Osteoblast (primary cell): ENCODE data around the gene COL4A2. TPM values are rescaled to one million over a fixed set of nuclear protein-coding genes. Genes with fewer than 3 reads are reported as not detected.

ENCODE experiments used
- DNase-seq: peaks from one replicate; pipeline ENCODE4 v3.0.0; 2011; ENCODE audit warnings: low spot score, mixed read lengths; ENCODE audit not compliant: insufficient read length; ENCODE audit errors: missing footprints
- H2AFZ ChIP-seq: 2 replicates; pipeline ENCODE4 v1.6.0; 2011; ENCODE audit warnings: mild to moderate bottlenecking, low read length
- H3K27ac ChIP-seq: 2 replicates; pipeline ENCODE4 v1.5.1; 2011; ENCODE audit warnings: mild to moderate bottlenecking, low read depth, low read length, moderate library complexity
- H3K27me3 ChIP-seq: 2 replicates; pipeline ENCODE4 v1.6.0; 2012; ENCODE audit warnings: mild to moderate bottlenecking, control low read depth, inconsistent platforms, low read length, moderate library complexity; ENCODE audit not compliant: insufficient read depth
- H3K36me3 ChIP-seq: 2 replicates; pipeline ENCODE4 v1.5.1; 2011; ENCODE audit warnings: mild to moderate bottlenecking, low read length, control low read depth, moderate library complexity; ENCODE audit not compliant: insufficient read depth
- H3K4me1 ChIP-seq: 2 replicates; pipeline ENCODE4 v1.5.1; 2011; ENCODE audit warnings: mild to moderate bottlenecking, low read length, control low read depth, moderate library complexity; ENCODE audit not compliant: insufficient read depth
- H3K4me2 ChIP-seq: 2 replicates; pipeline ENCODE4 v1.6.0; 2011; ENCODE audit warnings: mild to moderate bottlenecking, low read length; ENCODE audit not compliant: insufficient read depth
- H3K4me3 ChIP-seq: fragments of 200-600 bp; sonication (generic); 3 replicates; pipeline ENCODE4 v1.5.1; 2012; ENCODE audit warnings: mild to moderate bottlenecking, low read length, inconsistent platforms; ENCODE audit not compliant: insufficient read depth
- H3K79me2 ChIP-seq: 2 replicates; pipeline ENCODE4 v1.6.0; 2012; ENCODE audit warnings: mild to moderate bottlenecking, low read length, control low read depth, inconsistent platforms; ENCODE audit not compliant: insufficient read depth
- H3K9me3 ChIP-seq: 2 replicates; pipeline ENCODE4 v1.5.1; 2011; ENCODE audit warnings: low read depth, low read length, control low read depth
- H4K20me1 ChIP-seq: 2 replicates; pipeline ENCODE4 v1.6.0; 2012; ENCODE audit warnings: mild to moderate bottlenecking, low read length, control low read depth; ENCODE audit not compliant: insufficient read depth
- total RNA-seq: library from RNA; depleted of rRNA; stranded (reverse); fragments of >200 nt; gene quantifications from 2 replicates; pipeline ENCODE4 v1.2.3, GENCODE V29; 2012
- TF ChIP-seq, protein P1 (sequence below): IDR thresholded peaks from 2 replicates; pipeline ENCODE4 v1.5.1; 2011; ENCODE audit warnings: mild to moderate bottlenecking, low read depth, low read length, moderate library complexity; ENCODE audit errors: extremely low read depth

The COL4A2 gene
- total RNA-seq, 1 donor, result 267 TPM

DNA sequence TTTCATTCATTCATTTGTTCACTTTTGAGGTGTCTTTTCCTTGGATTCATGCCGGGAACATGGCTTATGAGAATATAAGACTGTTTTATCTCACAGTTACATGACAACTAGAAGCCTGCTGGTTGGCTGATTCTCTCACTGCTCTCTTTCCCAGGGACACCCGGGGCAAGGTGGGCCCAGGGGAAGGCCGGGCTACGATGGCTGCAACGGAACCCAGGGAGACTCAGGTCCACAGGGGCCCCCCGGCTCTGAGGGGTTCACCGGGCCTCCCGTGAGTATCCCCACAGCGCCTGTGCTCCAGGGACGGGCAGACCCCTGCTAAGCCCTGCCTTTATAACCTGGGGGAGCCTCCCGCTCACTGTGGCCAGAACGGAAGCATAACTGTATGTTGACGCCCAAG, 121.2 kb downstream of the COL4A2 start:
- TF ChIP-seq, protein P1, sequence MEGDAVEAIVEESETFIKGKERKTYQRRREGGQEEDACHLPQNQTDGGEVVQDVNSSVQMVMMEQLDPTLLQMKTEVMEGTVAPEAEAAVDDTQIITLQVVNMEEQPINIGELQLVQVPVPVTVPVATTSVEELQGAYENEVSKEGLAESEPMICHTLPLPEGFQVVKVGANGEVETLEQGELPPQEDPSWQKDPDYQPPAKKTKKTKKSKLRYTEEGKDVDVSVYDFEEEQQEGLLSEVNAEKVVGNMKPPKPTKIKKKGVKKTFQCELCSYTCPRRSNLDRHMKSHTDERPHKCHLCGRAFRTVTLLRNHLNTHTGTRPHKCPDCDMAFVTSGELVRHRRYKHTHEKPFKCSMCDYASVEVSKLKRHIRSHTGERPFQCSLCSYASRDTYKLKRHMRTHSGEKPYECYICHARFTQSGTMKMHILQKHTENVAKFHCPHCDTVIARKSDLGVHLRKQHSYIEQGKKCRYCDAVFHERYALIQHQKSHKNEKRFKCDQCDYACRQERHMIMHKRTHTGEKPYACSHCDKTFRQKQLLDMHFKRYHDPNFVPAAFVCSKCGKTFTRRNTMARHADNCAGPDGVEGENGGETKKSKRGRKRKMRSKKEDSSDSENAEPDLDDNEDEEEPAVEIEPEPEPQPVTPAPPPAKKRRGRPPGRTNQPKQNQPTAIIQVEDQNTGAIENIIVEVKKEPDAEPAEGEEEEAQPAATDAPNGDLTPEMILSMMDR, result no peak
- Histone ChIP-seq H3K79me2 (peaks cover 3% of the 10 kb centered on the region), H3K4me3 (no peak overlapping the region), H4K20me1 (peaks cover 5% of the 10 kb centered on the region), H3K27me3 (no peaks in the 10 kb centered on the region), H3K27ac (no peak overlapping the region), H3K9me3 (no peaks in the 10 kb centered on the region), H3K4me2 (no peak overlapping the region), H2AFZ (no peak overlapping the region), H3K4me1 (peaks cover 7% of the 10 kb centered on the region), H3K36me3 (peaks cover 83% of the 10 kb centered on the region)
- DNase-seq, result no peak

DNA sequence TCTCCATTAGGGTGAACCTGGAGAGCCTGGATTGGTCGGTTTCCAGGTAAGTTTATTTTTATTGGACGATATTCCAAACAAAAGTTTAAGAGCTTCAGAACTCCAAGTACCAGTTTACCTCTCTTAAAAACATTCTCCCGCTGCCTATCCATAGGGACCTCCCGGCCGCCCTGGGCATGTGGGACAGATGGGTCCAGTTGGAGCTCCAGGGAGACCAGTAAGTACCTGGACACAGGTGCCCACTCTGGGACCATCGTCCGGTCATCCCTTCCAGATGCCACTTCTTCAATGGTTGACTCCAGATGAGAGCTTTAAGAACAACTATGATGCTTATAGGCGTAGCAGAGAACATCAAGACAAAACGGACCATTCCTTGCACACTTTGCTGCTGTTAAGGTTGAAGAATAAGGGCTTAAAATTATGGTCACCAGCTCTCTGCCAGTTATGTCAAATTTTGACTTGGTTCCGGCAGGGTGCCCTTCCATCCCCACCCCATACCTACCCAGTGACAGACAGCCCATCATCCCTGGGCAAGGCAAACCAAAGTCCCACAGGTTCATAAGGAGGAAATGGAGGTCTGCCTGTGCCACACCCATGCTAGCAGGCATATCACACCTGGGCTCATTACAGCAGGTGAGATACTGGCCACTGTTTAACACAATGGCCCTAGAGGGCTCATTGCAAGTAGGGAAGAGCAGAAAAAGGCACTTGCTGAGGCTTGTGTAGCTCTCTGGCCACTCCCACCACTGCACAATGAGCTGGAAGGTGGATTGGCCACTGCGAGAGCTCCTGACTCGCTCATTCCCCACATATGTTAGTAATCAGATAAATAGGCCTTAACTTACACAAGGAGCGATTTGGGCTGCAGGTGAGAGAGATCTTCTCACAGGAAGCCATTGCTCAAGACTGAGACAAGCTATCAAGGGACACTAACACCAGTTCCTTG, 123.6 kb downstream of the COL4A2 start:
- no peaks in the 10 kb centered on the region for H3K9me3 ChIP-seq
- H3K4me1 ChIP-seq, result peaks cover 9% of the 10 kb centered on the region
- TF ChIP-seq, protein P1, result no peak
- H2AFZ ChIP-seq, result no peak overlapping the region
- no peaks in the 10 kb centered on the region for H3K27me3 ChIP-seq
- H4K20me1 ChIP-seq, result peaks cover 3% of the 10 kb centered on the region
- no peak overlapping the region for H3K4me3 ChIP-seq
- no peaks in the 10 kb centered on the region for H3K79me2 ChIP-seq
- no peak overlapping the region for H3K4me2 ChIP-seq
- H3K36me3 ChIP-seq, result peaks cover 90% of the 10 kb centered on the region
- DNase-seq, result no peak
- H3K27ac ChIP-seq, result no peak overlapping the region

DNA sequence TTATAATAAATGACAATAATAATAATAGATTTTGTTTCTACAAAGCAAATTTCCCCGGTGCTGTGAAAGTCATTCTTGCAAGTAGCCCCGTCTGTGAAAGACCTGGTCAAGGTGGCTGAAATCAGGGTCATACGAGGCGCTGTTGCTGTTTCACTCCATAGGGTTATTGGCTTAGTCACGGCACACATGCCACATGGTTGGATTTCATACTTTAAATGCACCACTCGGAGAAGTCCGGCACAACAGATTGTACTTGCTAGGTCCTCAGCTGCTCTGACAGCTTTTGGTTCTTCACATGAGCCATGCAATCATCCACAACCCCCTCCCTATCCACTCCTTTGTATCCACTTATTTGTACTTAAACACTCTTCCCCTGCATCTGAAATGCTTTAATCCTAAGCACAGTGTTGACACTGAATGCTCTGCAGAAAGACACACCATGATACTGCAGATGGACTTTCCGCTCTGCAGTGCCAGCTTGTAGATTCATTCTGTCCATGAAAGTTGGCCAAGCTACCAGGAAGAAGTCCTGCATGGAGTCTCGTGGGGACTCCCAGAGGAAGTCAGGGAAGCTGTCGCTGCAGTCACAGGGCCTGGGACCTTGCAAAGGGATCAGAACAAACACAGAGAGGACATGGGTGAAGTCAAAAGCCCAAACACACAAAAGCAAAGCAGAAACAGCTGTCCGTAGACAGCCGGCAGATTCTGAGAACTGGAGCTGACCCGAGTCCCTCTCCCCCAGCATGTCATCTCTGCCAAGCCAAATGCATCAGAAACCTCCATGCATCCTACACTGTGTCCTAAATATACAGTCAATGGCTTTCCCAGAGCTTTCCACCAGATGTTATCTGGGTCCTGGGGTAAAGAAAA, 124.6 kb downstream of the COL4A2 start:
- Histone ChIP-seq H3K36me3 (peaks cover 91% of the 10 kb centered on the region), H3K27ac (no peak overlapping the region), H3K4me3 (no peak overlapping the region), H3K9me3 (no peaks in the 10 kb centered on the region), H3K27me3 (no peaks in the 10 kb centered on the region), H3K4me1 (peaks cover 19% of the 10 kb centered on the region), H3K79me2 (no peaks in the 10 kb centered on the region), H3K4me2 (no peak overlapping the region), H2AFZ (no peak overlapping the region), H4K20me1 (peaks cover 3% of the 10 kb centered on the region)
- TF ChIP-seq, protein P1, result no peak
- DNase-seq, result no peak
